Measurements from ENCODE around the gene FLVCR1. TPM values are rescaled to one million over a fixed set of nuclear protein-coding genes. Genes with fewer than 3 reads are reported as not detected.

FLVCR1 gene
- total and polyA plus RNA-seq, 9 of the 15 experiments (the other 6 are each of a cell fraction or from before 2014, with no cell fraction given) = 5.2 to 18.0 (median 12.5) TPM

DNA sequence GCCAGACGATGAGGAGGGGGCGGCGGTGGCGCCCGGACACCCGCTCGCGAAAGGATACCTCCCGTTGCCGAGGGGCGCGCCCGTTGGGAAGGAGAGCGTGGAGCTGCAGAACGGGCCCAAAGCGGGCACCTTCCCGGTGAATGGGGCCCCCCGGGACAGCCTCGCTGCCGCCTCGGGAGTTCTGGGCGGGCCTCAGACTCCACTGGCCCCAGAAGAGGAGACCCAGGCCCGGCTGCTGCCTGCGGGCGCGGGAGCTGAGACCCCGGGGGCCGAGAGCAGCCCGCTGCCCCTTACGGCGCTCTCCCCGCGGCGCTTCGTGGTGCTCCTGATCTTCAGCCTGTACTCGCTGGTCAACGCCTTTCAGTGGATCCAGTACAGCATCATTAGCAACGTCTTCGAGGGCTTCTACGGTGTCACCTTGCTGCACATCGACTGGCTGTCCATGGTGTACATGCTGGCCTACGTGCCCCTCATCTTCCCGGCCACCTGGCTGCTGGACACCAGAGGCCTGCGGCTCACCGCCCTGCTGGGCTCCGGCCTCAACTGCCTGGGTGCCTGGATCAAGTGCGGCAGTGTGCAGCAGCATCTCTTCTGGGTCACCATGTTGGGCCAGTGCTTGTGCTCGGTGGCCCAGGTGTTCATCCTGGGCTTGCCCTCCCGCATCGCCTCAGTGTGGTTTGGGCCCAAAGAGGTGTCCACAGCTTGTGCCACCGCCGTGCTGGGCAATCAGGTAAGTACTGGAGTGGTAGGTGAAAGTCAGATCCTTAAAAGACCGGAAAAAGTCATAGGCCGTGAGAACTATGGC lies 588 bp downstream of the FLVCR1 start (continued):
- TF ChIP-seq ZNF384 (IDR thresholded peaks at IDR 0.05; ENCODE audit: low read depth, low read length) = no peak
- peak; percentile 37; the same call in 1 of the 2 replicates for TF ChIP-seq NR3C1 (CRISPR knock-in tag; IDR thresholded peaks at IDR 0.05)
- TF ChIP-seq, protein P1, sequence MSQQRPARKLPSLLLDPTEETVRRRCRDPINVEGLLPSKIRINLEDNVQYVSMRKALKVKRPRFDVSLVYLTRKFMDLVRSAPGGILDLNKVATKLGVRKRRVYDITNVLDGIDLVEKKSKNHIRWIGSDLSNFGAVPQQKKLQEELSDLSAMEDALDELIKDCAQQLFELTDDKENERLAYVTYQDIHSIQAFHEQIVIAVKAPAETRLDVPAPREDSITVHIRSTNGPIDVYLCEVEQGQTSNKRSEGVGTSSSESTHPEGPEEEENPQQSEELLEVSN (IDR thresholded peaks at IDR 0.05; ENCODE audit: borderline replicate concordance in 1 of 2, extremely low read depth in 1 of 2, insufficient read depth in 1 of 2, insufficient read length in 1 of 2, low read depth in 1 of 2, low read length in 1 of 2, poor library complexity in 1 of 2, severe bottlenecking in 1 of 2) = peak; percentile 33 to 45
- TF ChIP-seq FOXM1 (IDR thresholded peaks at IDR 0.05; ENCODE audit: low read depth) = no peak
- TF ChIP-seq FOXM1 (CRISPR knock-in tag; IDR thresholded peaks at IDR 0.05; ENCODE audit: low read depth) = peak; percentile 83; the same call in 1 of the 2 replicates
- TF ChIP-seq RBBP5 (IDR thresholded peaks at IDR 0.05; ENCODE audit: borderline replicate concordance, insufficient read depth, low read length, poor library complexity, severe bottlenecking) = peak; percentile 88
- no peak for TF ChIP-seq SIRT6 (IDR thresholded peaks at IDR 0.05; ENCODE audit: low read depth, low read length)
- no peak for TF ChIP-seq HNRNPUL1 (IDR thresholded peaks at IDR 0.05; ENCODE audit: low read length)
- TF ChIP-seq NFIC (IDR thresholded peaks at IDR 0.05) = no peak
- TF ChIP-seq SMARCE1 (IDR thresholded peaks at IDR 0.05) = no peak
- TF ChIP-seq, protein P2, sequence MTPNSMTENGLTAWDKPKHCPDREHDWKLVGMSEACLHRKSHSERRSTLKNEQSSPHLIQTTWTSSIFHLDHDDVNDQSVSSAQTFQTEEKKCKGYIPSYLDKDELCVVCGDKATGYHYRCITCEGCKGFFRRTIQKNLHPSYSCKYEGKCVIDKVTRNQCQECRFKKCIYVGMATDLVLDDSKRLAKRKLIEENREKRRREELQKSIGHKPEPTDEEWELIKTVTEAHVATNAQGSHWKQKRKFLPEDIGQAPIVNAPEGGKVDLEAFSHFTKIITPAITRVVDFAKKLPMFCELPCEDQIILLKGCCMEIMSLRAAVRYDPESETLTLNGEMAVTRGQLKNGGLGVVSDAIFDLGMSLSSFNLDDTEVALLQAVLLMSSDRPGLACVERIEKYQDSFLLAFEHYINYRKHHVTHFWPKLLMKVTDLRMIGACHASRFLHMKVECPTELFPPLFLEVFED (CRISPR knock-in tag; conservative IDR thresholded peaks at IDR 0.05) = 0 out of 2 replicates have a peak, but pooled peaks have one; percentile 5
- no peak for TF ChIP-seq MYBL2 (IDR thresholded peaks at IDR 0.05; ENCODE audit: low read depth)
- no peak for TF ChIP-seq MYBL2 (CRISPR knock-in tag; IDR thresholded peaks at IDR 0.05; ENCODE audit: borderline replicate concordance)
- TF ChIP-seq ZNF316 (IDR thresholded peaks at IDR 0.05) = no peak
- no peak for TF ChIP-seq HIVEP1 (CRISPR knock-in tag; IDR thresholded peaks at IDR 0.05)
- no peak for TF ChIP-seq TOE1 (IDR thresholded peaks at IDR 0.05; ENCODE audit: borderline replicate concordance)
- TF ChIP-seq TOE1 (CRISPR knock-in tag; IDR thresholded peaks at IDR 0.05; ENCODE audit: borderline replicate concordance, low read depth) = no peak
- no peak; the same call in 1 of the 2 replicates for TF ChIP-seq ZNF431 (CRISPR knock-in tag; IDR thresholded peaks at IDR 0.05)
- TF ChIP-seq, protein P3, sequence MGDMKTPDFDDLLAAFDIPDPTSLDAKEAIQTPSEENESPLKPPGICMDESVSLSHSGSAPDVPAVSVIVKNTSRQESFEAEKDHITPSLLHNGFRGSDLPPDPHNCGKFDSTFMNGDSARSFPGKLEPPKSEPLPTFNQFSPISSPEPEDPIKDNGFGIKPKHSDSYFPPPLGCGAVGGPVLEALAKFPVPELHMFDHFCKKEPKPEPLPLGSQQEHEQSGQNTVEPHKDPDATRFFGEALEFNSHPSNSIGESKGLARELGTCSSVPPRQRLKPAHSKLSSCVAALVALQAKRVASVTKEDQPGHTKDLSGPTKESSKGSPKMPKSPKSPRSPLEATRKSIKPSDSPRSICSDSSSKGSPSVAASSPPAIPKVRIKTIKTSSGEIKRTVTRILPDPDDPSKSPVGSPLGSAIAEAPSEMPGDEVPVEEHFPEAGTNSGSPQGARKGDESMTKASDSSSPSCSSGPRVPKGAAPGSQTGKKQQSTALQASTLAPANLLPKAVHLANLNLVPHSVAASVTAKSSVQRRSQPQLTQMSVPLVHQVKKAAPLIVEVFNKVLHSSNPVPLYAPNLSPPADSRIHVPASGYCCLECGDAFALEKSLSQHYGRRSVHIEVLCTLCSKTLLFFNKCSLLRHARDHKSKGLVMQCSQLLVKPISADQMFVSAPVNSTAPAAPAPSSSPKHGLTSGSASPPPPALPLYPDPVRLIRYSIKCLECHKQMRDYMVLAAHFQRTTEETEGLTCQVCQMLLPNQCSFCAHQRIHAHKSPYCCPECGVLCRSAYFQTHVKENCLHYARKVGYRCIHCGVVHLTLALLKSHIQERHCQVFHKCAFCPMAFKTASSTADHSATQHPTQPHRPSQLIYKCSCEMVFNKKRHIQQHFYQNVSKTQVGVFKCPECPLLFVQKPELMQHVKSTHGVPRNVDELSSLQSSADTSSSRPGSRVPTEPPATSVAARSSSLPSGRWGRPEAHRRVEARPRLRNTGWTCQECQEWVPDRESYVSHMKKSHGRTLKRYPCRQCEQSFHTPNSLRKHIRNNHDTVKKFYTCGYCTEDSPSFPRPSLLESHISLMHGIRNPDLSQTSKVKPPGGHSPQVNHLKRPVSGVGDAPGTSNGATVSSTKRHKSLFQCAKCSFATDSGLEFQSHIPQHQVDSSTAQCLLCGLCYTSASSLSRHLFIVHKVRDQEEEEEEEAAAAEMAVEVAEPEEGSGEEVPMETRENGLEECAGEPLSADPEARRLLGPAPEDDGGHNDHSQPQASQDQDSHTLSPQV (IDR thresholded peaks at IDR 0.05) = peak; percentile 68; the same call in 1 of the 2 replicates
